GM12865 (cell line): Measurements from ENCODE around the gene LGALS13.

Experiments used
- DNase-seq: peaks from one replicate; pipeline ENCODE4 v3.0.0; 2010; ENCODE audit warnings: low read depth
- H3K4me3 ChIP-seq: 2 replicates; pipeline ENCODE4 v1.5.1; 2011; ENCODE audit warnings: mild to moderate bottlenecking, low read depth, low read length, control low read depth
- TF ChIP-seq, protein P1 (sequence below): IDR thresholded peaks from 2 replicates; pipeline ENCODE4 v1.5.1; 2011; ENCODE audit warnings: low read length, control low read depth, low read depth, inconsistent platforms; ENCODE audit not compliant: insufficient read depth; ENCODE audit errors: missing control alignments

Gene LGALS13

DNA sequence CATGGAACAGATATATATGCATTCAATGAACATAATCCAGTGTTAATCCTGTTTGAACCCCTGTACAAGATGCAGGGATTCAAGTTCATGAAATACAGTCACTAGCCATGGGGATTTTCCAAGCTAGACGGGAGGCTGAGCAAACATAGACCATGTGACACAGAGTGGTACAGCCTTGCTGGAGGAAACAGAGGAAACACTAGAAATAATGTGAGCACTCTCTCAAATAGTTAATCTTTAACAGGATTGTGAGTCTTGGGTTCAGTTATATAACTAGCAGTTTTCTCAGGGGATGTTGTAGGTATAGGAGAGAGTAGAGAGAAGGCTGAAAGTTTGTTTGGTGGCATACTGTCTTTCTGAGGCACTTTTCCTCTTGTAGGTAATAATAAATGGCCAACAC, 39.4 kb downstream of the LGALS13 start:
- no peak for DNase-seq
- TF ChIP-seq, protein P1, sequence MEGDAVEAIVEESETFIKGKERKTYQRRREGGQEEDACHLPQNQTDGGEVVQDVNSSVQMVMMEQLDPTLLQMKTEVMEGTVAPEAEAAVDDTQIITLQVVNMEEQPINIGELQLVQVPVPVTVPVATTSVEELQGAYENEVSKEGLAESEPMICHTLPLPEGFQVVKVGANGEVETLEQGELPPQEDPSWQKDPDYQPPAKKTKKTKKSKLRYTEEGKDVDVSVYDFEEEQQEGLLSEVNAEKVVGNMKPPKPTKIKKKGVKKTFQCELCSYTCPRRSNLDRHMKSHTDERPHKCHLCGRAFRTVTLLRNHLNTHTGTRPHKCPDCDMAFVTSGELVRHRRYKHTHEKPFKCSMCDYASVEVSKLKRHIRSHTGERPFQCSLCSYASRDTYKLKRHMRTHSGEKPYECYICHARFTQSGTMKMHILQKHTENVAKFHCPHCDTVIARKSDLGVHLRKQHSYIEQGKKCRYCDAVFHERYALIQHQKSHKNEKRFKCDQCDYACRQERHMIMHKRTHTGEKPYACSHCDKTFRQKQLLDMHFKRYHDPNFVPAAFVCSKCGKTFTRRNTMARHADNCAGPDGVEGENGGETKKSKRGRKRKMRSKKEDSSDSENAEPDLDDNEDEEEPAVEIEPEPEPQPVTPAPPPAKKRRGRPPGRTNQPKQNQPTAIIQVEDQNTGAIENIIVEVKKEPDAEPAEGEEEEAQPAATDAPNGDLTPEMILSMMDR: no peak
- no peak overlapping the region for H3K4me3 ChIP-seq

DNA sequence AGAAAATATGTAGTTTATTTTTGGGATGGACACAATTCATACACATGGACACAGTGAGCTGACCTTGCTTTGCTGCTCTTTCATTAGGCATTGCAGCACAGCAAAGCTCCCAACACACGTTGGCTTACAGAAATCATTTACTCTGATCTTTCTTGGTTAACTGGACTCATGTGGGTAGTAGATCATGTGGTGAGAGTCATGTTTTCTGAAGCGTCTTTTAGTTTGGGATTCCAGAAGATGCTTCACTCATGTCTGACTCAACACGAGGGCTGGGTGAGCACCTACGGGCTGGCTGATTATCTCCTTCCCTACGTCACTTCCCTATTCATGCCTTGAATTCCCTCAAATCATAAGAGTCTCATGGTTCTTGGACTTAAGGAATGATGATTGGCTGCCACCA, 41.3 kb downstream of the LGALS13 start:
- TF ChIP-seq, protein P1: no peak
- no peak overlapping the region for H3K4me3 ChIP-seq
- no peak for DNase-seq

DNA sequence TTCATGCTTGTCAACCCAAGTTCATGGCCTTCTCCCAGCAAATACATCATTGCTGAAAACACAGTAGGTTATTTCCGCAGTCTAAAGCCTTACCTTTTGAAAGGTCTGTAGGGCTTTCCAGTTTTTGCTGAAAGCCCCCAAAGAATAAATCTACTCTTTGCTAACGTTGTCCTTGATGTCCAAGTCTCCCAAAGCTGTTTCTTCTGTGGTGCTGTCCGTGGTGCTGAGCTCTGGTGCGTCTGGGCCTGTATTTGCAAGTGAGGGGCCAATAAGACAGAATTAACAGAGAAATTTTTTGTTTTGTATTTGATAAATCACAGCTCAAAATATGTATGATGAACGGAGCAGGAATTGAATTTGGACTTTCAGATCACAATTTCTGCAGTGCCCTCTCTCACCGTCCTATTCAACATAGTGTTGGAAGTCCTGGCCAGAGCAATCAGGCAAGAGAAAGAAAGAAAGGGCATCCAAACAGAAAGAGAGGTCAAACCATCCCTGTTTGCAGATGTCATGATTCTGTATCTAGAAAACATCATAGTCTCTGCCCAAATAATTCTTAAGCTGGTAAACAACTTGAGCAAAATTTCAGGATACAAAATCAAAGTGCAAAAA, 43.6 kb downstream of the LGALS13 start:
- DNase-seq: peak; percentile 38
- TF ChIP-seq, protein P1: no peak

DNA sequence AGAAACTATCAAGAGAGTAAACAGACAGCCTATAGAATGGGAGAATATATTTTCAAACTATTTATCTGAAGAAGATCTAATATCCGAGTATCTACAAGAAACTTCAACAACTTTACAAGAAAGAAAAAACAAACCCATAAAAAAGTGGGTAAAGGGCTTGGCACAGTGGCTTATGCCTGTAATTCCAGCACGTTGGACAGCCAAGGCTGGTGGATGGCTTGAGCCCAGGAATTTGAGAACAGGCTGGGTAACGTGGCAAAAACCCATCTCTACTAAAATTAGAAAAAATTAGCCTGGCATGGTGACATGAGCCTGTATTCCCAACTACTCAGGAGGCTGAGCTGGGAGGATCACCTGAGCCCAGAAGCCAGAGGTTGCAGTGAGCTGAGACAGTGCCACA, 45.6 kb downstream of the LGALS13 start:
- TF ChIP-seq, protein P1: no peak
- H3K4me3 ChIP-seq: no peak overlapping the region
- no peak for DNase-seq

More for the DNA sequence above, 43.6 kb downstream of the LGALS13 start:
- H3K4me3 ChIP-seq: no peak overlapping the region

DNA sequence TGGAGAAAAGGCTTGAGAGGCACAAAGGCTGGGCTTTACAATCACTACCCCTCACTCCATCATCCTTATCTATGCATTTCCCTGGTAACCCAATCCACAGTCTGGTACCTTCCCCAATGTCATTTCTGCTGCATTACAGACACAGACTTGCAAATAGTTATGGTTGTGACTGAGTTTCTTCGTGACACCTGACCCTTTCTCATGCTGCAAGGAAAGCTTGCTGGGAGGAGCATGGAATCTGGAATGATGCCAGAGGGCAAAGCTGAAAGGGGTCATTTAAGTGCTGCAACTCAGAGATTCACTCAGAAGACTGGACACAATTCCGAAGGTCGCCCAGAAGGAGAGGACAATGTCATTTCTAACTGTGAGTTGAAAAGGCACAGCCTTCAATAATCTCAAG, 53.3 kb downstream of the LGALS13 start, which contains the start of gene LGALS16:
TSS of gene LGALS16 (plus strand) at position 301 of the 400 bp plus-strand sequence. CDS start at position 350, 49 bp downstream.
- no peak within 1 kb of the TSS for H3K4me3 ChIP-seq
- TF ChIP-seq, protein P1: no peak
- DNase-seq: no peak
